CD4-positive, alpha-beta T cell treated with Interleukin-6 at 100 ng/mL for 8 hours (primary cell): ENCODE data around the gene MORN3.

Source experiments
- DNase-seq: peaks from one replicate; pipeline ENCODE4 v3.0.0-alpha.2; 2020; ENCODE audit warnings: mixed read lengths, low spot score

Gene MORN3

GRCh38 chr12:121602766-121603165, 66.7 kb downstream of the MORN3 start:
- DNase-seq: no peak

GRCh38 chr12:121600702-121601336, 68.6 kb downstream of the MORN3 start:
- no peak for DNase-seq
